Loucy (cell line): ENCODE data around the gene TRH.

Experiments used
- H2AFZ ChIP-seq: fragments of 200-600 bp; sonication (generic); 2 replicates; pipeline ENCODE4 v1.6.0; 2016; ENCODE audit warnings: antibody characterized with exemption, mild to moderate bottlenecking, low read length, moderate library complexity
- H3F3A ChIP-seq: fragments of 200-600 bp; 2 replicates; pipeline ENCODE4 v1.6.0; 2016; ENCODE audit warnings: antibody characterized with exemption, low read depth, mild to moderate bottlenecking
- H3K27me3 ChIP-seq: fragments of 200-600 bp; sonication (generic); 2 replicates; pipeline ENCODE4 v1.6.1; 2014; ENCODE audit warnings: low read length, mild to moderate bottlenecking; ENCODE audit not compliant: insufficient read depth, poor library complexity, severe bottlenecking
- H3K36me3 ChIP-seq: fragments of 200-600 bp; sonication (generic); 2 replicates; pipeline ENCODE4 v1.6.1; 2016; ENCODE audit warnings: low read length; ENCODE audit not compliant: insufficient read depth
- H3K4me1 ChIP-seq: fragments of 200-600 bp; sonication (generic); 2 replicates; pipeline ENCODE4 v1.5.1; 2014; ENCODE audit warnings: low read length, mild to moderate bottlenecking; ENCODE audit not compliant: insufficient read depth, poor library complexity, severe bottlenecking
- H3K4me2 ChIP-seq: fragments of 200-600 bp; sonication (generic); 2 replicates; pipeline ENCODE4 v1.6.0; 2014; ENCODE audit warnings: antibody characterized with exemption, low read length, low read depth, mild to moderate bottlenecking; ENCODE audit not compliant: poor library complexity, severe bottlenecking
- H3K4me3 ChIP-seq: fragments of 200-600 bp; sonication (generic); 2 replicates; pipeline ENCODE4 v1.5.1; 2014; ENCODE audit warnings: low read length, mild to moderate bottlenecking, mixed read lengths; ENCODE audit not compliant: poor library complexity, severe bottlenecking
- H3K79me2 ChIP-seq: fragments of 200-600 bp; sonication (generic); 2 replicates; pipeline ENCODE4 v1.6.1; 2014; ENCODE audit warnings: low read length; ENCODE audit not compliant: insufficient read depth
- H3K9ac ChIP-seq: fragments of 200-600 bp; sonication (generic); 2 replicates; pipeline ENCODE4 v1.6.0; 2014; ENCODE audit warnings: mild to moderate bottlenecking, low read depth, low read length, moderate library complexity; ENCODE audit not compliant: poor library complexity, severe bottlenecking
- H3K9me2 ChIP-seq: fragments of 200-600 bp; sonication (generic); replicated peaks from 2 replicates; pipeline ENCODE4 v1.6.1; 2016; ENCODE audit warnings: low read depth, low read length, mixed read lengths
- H3K9me3 ChIP-seq: fragments of 200-600 bp; sonication (generic); 2 replicates; pipeline ENCODE4 v1.6.1; 2014; ENCODE audit warnings: mild to moderate bottlenecking, antibody characterized with exemption, low read length, low read depth; ENCODE audit not compliant: insufficient read depth
- H4K20me1 ChIP-seq: fragments of 200-600 bp; sonication (generic); 2 replicates; pipeline ENCODE4 v1.6.0; 2014; ENCODE audit warnings: antibody characterized with exemption, low read length, mild to moderate bottlenecking; ENCODE audit not compliant: insufficient read depth, poor library complexity, severe bottlenecking
- EZH2phosphoT487 ChIP-seq: fragments of 200-600 bp; IDR thresholded peaks from 2 replicates; pipeline ENCODE4 v1.6.1; 2018; ENCODE audit warnings: antibody characterized with exemption, mild to moderate bottlenecking, moderate library complexity, borderline replicate concordance
- TF ChIP-seq, protein P1 (sequence below): fragments of 200-600 bp; sonication (generic); conservative IDR thresholded peaks from 2 replicates; pipeline ENCODE4 v1.5.1; 2014; ENCODE audit warnings: mild to moderate bottlenecking, antibody characterized with exemption, low read length

TRH gene

DNA sequence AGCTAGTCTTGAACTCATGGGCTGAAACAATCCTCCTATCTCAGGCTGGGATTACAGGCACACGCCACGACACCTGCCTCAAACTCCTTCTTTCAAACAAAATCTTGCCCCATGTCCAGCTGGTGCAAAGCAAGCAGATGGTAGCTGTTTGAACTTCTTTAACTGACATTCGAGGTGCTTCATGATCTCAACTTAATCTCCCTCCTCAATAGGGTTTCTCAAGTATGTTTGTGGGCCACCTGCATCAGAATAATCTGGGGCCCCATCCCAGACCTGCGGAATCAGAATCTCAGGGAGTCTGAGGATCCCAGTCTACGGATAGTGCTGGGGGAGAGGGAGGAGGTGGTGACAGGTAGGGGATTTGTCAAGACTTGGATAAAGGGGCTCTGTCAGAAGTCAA is 20.9 kb upstream of the TRH start:
- Histone ChIP-seq H3K9me2 (no peaks in the 10 kb centered on the region), H3K4me3 (no peak overlapping the region), H3F3A (peaks cover 8% of the 10 kb centered on the region; the same call in 1 of the 2 replicates), H3K36me3 (no peaks in the 10 kb centered on the region), H3K4me2 (peak overlapping the region; percentile 33), H3K4me1 (peaks cover 83% of the 10 kb centered on the region), H3K9me3 (no peaks in the 10 kb centered on the region), H2AFZ (no peak overlapping the region), H3K79me2 (no peaks in the 10 kb centered on the region), H3K9ac (peak overlapping the region; percentile 61), H3K27me3 (no peaks in the 10 kb centered on the region), H4K20me1 (no peaks in the 10 kb centered on the region)
- TF ChIP-seq, protein P1, sequence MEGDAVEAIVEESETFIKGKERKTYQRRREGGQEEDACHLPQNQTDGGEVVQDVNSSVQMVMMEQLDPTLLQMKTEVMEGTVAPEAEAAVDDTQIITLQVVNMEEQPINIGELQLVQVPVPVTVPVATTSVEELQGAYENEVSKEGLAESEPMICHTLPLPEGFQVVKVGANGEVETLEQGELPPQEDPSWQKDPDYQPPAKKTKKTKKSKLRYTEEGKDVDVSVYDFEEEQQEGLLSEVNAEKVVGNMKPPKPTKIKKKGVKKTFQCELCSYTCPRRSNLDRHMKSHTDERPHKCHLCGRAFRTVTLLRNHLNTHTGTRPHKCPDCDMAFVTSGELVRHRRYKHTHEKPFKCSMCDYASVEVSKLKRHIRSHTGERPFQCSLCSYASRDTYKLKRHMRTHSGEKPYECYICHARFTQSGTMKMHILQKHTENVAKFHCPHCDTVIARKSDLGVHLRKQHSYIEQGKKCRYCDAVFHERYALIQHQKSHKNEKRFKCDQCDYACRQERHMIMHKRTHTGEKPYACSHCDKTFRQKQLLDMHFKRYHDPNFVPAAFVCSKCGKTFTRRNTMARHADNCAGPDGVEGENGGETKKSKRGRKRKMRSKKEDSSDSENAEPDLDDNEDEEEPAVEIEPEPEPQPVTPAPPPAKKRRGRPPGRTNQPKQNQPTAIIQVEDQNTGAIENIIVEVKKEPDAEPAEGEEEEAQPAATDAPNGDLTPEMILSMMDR, result no peak
- TF ChIP-seq EZH2phosphoT487, result no peak

DNA sequence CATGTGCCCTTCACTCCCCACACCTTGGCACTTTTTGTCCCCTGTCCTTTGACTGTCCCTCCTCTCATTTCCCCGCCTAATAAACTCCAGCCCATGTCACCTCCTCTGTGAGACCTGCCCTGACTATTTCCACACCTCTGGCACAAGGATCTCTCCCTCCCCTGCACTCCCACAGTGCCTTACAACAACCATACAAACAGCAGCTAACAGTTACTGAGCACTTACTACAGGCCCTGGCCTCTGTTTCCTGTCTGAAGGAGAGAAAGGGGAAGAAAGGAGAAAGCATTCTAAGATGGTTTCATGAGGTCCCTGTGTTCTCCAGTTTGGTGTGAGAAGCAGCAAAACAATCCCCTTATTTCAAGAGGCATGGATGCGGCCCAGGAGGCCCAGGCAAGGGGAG is 20.0 kb upstream of the TRH start:
- Histone ChIP-seq H2AFZ (peak overlapping the region; percentile 47; the same call in 1 of the 2 replicates), H3K27me3 (no peaks in the 10 kb centered on the region), H3F3A (peaks cover 8% of the 10 kb centered on the region; the same call in 1 of the 2 replicates), H3K9me3 (no peaks in the 10 kb centered on the region), H3K36me3 (no peaks in the 10 kb centered on the region), H3K4me1 (peaks cover 74% of the 10 kb centered on the region), H3K4me2 (peak overlapping the region; percentile 33), H3K79me2 (no peaks in the 10 kb centered on the region), H3K4me3 (peak overlapping the region; percentile 12), H4K20me1 (no peaks in the 10 kb centered on the region), H3K9me2 (no peaks in the 10 kb centered on the region), H3K9ac (peak overlapping the region; percentile 61)
- TF ChIP-seq EZH2phosphoT487, result no peak
- TF ChIP-seq, protein P1, result no peak

DNA sequence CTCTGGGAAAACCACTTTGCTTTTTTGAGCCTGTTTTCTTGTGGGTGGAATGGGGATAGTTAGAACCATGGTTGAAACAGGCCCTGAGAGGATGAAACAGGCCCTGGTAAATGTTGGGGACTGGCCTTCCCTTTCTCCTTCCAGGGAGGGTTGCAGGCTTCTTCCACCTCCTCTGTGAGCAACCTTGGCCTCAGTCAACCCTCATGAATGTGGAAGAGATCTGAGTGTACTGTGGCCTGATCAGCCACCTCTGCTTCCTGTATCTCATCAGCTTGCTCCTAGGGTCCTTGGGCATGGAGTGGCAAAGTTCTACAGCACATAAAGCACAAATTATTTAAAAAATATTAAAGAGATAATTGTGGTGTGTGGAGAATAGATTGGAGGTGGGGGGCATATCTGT is 17.6 kb upstream of the TRH start:
- H3K27me3 ChIP-seq, result no peaks in the 10 kb centered on the region

More for the DNA sequence above, 17.6 kb upstream of the TRH start:
- Histone ChIP-seq H3K4me2 (no peak overlapping the region), H3F3A (no peaks in the 10 kb centered on the region), H3K4me3 (no peak overlapping the region), H3K79me2 (no peaks in the 10 kb centered on the region), H3K9me3 (no peaks in the 10 kb centered on the region), H2AFZ (no peak overlapping the region), H3K9me2 (no peaks in the 10 kb centered on the region), H3K9ac (no peak overlapping the region), H3K36me3 (no peaks in the 10 kb centered on the region), H4K20me1 (no peaks in the 10 kb centered on the region), H3K4me1 (peaks cover 52% of the 10 kb centered on the region)
- TF ChIP-seq, protein P1, result no peak
- TF ChIP-seq EZH2phosphoT487, result no peak
